ENCODE results near the gene SYNGR3. TPM values are rescaled to one million over a fixed set of nuclear protein-coding genes. Genes with fewer than 3 reads are reported as not detected.
A peak's percentile ranks its signal among the peaks of the same experiment; 100 is the strongest.

SYNGR3 gene
- total RNA-seq, 1 donor from 2014 or later: 3.3 TPM

- H3K9me3 Mint-ChIP-seq (ENCODE audit: low read depth): no peaks in the 10 kb centered on the region
- no peak for DNase-seq (ENCODE audit: low spot score, unreplicated experiment)
- H3K4me1 Mint-ChIP-seq (ENCODE audit: low read depth): peaks cover 14% of the 10 kb centered on the region
- H3K27me3 Mint-ChIP-seq: peaks cover 4% of the 10 kb centered on the region
- H3K4me3 Mint-ChIP-seq (ENCODE audit: low read depth): peak overlapping the region; percentile 24
- no peak for TF ChIP-seq CTCF (IDR thresholded peaks at IDR 0.05; ENCODE audit: unreplicated experiment)
- no peak overlapping the region for H3K27ac Mint-ChIP-seq
- H3K36me3 Mint-ChIP-seq (ENCODE audit: insufficient read depth): peaks cover 7% of the 10 kb centered on the region
Measured at GRCh38 chr16:1974157-1975070, 15.4 kb upstream of the SYNGR3 start.

DNA sequence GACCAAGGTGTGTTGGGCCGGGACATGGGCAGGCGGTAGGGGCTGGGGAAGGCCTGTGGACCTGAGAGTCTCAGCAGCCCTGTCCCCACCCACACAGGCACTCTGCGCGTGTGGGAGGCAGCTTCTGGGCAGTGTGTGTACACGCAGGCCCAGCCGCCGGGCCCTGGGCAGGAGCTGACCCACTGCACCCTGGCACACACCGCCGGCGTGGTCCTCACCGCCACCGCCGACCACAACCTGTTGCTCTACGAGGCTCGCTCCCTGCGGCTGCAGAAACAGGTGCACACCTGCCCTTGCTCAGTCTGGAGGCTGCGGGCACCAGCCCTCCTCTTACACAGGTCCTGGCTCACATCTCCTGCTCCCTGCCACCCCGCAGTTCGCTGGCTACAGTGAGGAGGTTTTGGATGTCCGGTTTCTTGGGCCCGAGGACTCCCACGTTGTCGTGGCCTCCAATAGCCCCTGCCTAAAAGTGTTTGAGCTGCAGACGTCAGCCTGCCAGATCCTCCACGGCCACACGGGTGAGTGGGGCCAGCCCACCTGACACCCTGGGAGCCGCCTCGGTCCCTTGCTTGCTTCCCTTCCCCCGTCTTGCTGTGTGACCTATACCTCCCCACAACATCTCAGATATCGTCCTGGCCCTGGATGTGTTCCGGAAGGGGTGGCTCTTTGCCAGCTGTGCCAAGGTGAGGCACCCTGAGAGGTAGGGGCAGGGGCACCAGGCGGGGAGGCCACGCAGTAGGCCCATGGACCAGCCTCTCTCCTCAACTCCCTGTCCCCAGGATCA is 14.1 kb upstream of the SYNGR3 start:
- Mint-ChIP-seq H3K9me3 (ENCODE audit: low read depth) (no peaks in the 10 kb centered on the region), H3K27ac (no peak overlapping the region), H3K4me3 (ENCODE audit: low read depth) (peak overlapping the region; percentile 16), H3K36me3 (ENCODE audit: insufficient read depth) (peaks cover 7% of the 10 kb centered on the region), H3K4me1 (ENCODE audit: low read depth) (peaks cover 14% of the 10 kb centered on the region), H3K27me3 (peaks cover 14% of the 10 kb centered on the region)
- DNase-seq (ENCODE audit: low spot score, unreplicated experiment): no peak
- TF ChIP-seq CTCF (IDR thresholded peaks at IDR 0.05; ENCODE audit: unreplicated experiment): no peak

DNA sequence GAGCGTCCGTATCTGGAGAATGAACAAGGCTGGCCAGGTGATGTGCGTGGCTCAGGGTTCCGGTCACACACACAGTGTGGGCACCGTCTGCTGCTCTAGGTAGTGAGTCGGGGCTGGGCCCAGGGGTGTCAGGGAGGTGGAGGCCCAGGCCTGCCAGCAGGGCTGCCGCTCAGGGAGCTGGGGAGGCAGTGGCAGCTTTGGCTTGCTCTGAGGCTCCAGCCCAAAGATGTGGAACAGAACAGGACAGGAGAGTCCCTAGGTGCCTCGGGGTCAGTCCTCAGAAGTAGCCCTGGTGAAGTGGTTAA is 13.6 kb upstream of the SYNGR3 start:
- H3K27ac Mint-ChIP-seq: no peak overlapping the region
- no peak for DNase-seq (ENCODE audit: low spot score, unreplicated experiment)
- H3K27me3 Mint-ChIP-seq: peaks cover 19% of the 10 kb centered on the region
- no peaks in the 10 kb centered on the region for H3K9me3 Mint-ChIP-seq (ENCODE audit: low read depth)
- no peak for TF ChIP-seq CTCF (IDR thresholded peaks at IDR 0.05; ENCODE audit: unreplicated experiment)
- peaks cover 13% of the 10 kb centered on the region for H3K4me1 Mint-ChIP-seq (ENCODE audit: low read depth)
- peaks cover 7% of the 10 kb centered on the region for H3K36me3 Mint-ChIP-seq (ENCODE audit: insufficient read depth)
- no peak overlapping the region for H3K4me3 Mint-ChIP-seq (ENCODE audit: low read depth)

DNA sequence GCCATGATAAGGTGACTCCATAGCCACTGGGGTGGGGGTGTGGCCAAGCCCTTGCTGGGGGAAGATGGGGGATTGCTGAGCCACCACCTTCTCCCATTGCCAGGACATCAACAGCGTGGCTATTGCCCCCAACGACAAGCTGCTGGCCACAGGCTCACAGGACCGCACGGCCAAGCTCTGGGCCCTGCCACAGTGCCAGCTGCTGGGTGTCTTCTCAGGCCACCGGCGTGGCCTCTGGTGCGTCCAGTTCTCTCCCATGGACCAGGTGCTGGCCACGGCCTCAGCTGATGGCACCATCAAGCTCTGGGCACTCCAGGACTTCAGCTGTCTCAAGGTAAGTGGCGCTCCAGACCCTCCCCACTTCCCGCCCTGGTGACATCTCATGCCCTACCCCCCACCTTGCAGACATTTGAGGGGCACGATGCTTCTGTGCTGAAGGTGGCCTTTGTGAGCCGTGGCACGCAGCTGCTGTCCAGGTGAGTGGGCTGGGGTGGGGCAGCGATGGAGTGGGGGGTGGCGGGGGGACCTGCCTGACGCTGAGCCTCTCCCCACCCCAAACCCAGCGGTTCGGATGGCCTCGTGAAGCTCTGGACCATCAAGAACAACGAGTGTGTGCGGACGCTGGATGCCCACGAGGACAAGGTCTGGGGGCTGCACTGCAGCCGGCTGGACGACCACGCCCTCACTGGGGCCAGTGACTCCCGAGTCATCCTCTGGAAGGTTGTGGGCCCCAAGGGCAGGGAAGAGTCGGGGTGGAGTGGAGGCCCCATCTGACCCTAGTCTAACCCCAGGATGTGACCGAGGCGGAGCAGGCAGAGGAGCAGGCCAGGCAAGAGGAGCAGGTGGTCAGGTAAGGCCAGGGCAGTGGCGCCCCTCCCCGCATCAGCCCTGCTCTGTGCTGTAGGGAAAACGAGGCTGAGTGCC is 12.6 kb upstream of the SYNGR3 start:
- H3K4me1 Mint-ChIP-seq (ENCODE audit: low read depth): peaks cover 6% of the 10 kb centered on the region
- TF ChIP-seq CTCF (IDR thresholded peaks at IDR 0.05; ENCODE audit: unreplicated experiment): no peak

DNA sequence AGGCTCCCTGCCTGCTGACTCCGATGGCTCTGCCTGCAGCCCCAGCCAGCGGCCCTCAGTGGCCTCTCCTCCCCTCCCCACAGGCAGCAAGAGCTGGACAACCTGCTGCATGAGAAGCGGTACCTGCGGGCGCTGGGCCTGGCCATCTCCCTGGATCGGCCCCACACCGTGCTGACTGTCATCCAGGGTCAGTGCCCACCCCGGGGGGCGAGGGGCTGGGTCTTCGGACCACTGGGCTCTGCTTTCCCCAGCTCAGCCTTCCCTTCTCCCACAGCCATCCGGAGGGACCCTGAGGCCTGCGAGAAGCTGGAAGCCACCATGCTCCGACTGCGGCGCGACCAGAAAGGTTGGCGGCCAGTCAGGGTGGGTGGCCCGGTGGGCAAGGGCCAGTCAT is 11.9 kb upstream of the SYNGR3 start:
- Mint-ChIP-seq H3K27ac (no peak overlapping the region), H3K4me3 (ENCODE audit: low read depth) (no peak overlapping the region), H3K9me3 (ENCODE audit: low read depth) (no peaks in the 10 kb centered on the region), H3K36me3 (ENCODE audit: insufficient read depth) (peaks cover 7% of the 10 kb centered on the region), H3K27me3 (peaks cover 36% of the 10 kb centered on the region), H3K4me1 (ENCODE audit: low read depth) (peaks cover 2% of the 10 kb centered on the region)
- DNase-seq (ENCODE audit: low spot score, unreplicated experiment): no peak
- TF ChIP-seq CTCF (IDR thresholded peaks at IDR 0.05; ENCODE audit: unreplicated experiment): no peak

More for the DNA sequence above, 12.6 kb upstream of the SYNGR3 start:
- Mint-ChIP-seq H3K36me3 (ENCODE audit: insufficient read depth) (peaks cover 7% of the 10 kb centered on the region), H3K4me3 (ENCODE audit: low read depth) (no peak overlapping the region), H3K9me3 (ENCODE audit: low read depth) (no peaks in the 10 kb centered on the region), H3K27ac (no peak overlapping the region), H3K27me3 (peaks cover 29% of the 10 kb centered on the region)
- DNase-seq (ENCODE audit: low spot score, unreplicated experiment): no peak

Measured in progenitor cell of endocrine pancreas (in vitro differentiated cells).